ENCODE results near the gene GRSF1.
A peak's percentile ranks its signal among the peaks of the same experiment; 100 is the strongest.
"Not testable (repeated sequence)": the region's sequence is repeated elsewhere in the genome, so short reads cannot be mapped to it uniquely, and the experiment has no call there.

The GRSF1 gene, protein sequence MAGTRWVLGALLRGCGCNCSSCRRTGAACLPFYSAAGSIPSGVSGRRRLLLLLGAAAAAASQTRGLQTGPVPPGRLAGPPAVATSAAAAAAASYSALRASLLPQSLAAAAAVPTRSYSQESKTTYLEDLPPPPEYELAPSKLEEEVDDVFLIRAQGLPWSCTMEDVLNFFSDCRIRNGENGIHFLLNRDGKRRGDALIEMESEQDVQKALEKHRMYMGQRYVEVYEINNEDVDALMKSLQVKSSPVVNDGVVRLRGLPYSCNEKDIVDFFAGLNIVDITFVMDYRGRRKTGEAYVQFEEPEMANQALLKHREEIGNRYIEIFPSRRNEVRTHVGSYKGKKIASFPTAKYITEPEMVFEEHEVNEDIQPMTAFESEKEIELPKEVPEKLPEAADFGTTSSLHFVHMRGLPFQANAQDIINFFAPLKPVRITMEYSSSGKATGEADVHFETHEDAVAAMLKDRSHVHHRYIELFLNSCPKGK

DNA sequence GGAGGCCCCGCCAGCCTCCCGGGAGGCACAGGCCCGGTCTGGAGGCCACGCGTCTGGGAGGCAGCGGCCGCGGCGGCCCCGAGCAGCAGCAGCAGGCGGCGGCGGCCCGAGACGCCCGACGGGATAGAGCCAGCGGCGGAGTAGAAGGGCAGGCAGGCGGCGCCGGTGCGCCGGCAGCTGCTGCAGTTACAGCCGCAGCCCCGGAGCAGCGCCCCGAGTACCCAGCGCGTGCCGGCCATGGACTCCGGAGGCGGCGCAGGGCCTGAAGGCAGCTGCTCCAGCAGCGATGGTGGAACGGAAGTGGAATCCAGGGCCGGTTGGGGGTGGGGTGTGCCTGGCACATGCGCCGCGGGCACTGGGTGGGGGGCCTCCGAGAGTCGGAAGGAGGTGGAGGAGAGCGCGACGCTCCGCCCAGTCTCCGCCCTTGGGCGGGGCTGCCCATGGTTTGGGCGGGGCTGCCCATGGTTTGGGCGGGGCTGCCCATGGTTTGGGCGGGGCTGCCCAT, at the start of gene GRSF1:
GRSF1 (minus strand) TSS at position 302 of the 505 bp plus-strand sequence; CDS start at position 239, 63 bp downstream.
- DNase-seq, result peak; percentile 98

DNA sequence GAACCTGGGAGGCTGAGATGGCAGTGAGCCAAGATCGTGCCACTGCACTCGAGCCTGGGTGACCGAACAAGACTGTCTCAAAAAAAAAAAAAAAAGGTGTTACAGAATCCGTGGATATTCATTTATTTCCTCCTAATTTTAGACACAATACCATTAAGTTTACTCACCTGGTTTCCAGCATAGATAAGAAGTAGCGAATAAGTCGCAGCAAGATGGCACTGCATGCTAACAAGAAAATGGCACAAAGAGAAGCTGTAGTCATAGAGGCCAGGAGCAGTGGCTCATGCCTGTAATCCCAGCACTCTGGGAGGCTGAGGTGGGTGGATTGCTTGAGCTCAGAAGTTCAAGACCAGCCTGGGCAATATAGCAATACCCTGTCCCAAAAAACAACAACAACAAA, 45.5 kb upstream of the GRSF1 start:
- no peak for DNase-seq

DNA sequence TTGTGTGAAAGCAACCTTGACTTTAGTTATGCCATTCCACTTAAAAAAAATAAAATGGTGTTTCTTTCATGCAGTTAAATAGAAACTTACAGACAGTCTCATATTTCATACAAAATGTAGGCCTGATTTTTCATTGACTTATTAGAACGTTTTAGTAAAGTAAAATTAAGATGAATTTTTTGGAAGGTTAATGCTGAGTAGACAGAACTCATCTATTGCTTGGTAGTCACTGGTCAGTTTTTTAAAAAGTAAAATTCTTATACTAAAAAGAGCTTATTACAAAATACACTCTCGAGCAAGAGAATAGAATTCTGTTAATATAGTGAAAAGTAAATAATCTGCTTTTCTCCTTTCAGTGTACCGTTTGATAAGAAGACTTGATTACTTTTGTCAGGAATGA, 41.0 kb upstream of the GRSF1 start:
- no peak for DNase-seq

DNA sequence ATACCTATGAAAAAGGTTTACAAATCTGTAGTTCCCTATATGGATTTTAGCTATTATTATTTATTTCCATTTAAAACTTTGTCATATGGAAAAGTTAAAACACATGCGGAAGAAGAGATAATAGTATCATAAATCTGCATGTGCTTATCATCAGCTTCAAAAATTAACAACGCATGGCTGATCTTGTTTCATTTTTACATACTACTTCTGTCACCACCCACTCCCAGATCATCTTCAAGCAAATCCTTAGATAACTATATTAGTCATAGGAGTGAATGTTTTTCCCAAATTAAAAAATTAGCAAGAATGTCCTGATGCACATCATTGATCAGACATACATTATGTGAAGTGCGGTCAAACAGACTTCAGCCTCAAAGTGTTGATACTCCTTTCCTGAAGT, 37.9 kb upstream of the GRSF1 start:
- DNase-seq, result no peak

DNA sequence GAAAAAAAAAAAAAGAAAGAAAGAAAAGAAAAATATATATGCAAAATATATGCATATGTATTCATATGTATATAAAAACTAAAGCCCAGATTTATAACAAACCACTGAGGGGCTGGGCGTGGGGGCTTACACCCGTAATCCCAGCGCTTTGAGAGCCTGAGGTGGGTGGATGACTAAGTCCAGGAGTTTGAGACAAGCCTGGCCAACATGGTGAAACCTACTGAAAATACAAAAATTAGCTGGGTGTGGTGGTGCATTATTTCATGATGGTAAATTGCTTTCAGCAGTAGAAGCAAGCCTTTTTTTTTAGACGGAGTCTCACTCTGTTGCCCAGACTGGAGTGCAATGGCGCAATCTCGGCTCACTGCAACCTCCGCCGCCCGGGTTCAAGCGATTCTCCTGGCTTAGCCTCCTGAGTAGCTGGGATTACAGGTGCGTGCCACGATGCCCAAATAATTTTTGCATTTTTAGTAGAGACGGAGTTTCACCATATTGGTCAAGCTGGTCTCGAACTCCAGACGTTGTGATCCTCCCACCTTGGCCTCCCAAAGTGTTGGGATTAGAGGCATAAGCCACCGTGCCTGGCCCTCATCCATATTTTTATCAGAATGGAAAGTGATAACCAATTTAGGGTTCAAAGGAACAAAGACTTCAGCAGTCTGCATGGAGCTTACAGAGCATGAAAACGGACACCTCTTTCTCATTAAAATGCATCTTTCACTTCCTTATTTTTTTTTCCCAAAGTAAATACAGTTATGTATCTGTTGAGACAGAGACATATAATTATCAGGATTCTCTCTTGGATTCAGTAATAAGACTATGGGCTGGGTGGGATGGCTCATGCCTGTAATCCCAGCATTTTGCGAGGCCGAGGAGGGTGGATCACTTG, 34.8 kb upstream of the GRSF1 start:
- no peak for DNase-seq

DNA sequence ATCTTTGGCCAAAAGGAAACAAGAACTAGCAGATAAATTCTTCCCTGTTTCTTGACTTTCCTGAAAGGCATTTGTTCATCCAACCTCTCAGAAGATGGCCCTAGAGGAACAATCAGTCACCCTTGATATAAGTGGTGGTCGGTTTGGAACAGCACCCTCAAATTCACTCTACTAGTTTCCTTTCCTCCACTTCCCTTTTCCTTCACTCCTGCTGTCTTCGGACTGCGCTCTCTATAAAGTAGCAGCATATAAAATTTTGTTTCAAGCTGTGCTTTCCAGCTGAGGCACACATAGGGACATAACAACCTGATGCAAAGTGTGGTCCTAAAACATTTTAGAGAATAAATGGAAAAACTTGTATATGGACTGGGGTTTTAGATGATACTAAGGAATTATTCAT, 33.5 kb upstream of the GRSF1 start:
- no peak for DNase-seq

DNA sequence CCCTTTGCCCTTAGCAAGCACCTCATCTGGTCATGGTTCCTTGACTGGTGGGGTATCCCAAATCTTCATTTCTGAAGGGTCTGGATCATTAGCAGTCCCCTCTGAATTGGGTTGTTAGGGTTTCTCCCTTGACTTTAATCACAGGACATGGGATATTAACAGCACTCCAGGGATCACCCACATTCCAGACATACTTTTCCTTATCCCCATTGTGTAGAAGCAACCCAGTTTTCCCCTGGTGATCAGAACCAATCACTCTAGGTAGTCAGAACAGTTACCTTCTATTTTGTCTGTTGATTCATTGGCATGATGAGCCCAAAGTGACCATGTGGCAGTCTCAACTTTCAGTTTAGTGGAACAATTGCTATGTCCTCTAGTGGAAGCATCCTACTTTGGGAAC, 29.1 kb upstream of the GRSF1 start:
- DNase-seq, result no peak

DNA sequence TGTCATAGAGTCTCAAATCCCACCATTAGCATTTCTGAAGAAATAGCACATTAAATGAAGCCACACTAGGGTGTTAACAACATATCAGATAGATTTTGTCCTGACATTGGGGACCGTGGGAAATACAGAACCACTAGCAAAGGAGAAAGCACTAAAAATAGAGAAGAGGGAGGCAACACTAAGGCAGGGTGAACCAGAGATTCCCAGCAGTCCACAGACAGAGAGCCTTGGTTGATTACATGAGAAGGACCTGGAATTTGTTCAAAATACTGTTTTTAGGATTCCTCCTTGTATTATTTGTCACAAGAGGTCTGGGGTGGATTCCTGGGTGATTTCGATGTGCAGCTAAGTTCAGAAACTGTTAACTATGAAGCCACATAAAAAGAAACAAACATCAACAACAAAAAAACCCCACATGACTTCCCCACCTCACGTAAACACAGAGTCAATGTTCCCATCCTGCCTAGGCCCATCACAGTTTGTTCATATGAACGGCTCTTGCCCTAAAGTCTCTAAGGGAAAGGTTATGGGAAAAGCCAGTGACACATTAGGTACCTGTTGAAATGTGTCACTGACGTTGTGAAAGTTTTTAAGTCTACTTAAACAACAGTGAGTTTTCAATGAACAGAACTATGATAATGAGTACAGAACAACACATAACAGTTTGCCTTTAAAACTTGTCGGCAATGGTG, 23.6 kb upstream of the GRSF1 start:
- no peak for DNase-seq

DNA sequence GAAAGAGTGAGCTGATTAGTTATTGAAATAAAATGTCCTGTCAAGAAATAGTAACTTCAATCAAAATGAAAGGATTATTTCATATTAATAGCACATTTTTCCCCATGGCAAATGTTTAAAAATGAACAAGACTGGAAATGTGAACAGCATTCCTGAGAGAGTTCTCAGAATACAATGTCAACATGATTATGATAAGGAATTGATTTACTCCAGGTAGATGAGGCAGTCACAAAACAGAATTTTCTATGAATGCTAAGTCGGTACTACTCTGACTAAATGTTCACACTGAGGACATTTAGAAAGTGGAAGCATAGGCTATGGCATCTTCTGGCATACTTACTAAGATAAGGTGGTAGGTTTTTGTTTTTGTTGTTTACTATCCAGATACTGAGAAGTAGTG, 19.4 kb upstream of the GRSF1 start:
- no peak for DNase-seq

DNA sequence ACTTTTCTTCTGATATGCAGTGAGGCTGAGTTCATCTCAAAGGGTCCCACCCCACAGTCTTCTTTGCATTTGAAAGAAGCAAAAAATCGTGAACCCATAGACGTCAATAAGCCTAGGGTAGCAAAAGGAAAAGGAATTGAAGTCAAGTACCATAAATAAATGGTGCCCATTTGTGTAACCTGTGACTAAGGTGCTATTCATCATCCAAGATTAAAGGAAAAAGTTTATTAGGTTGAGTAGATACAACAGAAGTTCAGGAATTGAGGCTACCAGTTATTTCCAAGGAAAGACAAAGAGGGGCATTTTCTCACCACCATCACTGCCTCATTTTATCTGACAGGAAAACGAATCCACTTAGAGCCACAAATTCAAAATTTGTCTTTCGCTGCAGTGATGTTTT, 18.8 kb upstream of the GRSF1 start:
- DNase-seq, result no peak

DNA sequence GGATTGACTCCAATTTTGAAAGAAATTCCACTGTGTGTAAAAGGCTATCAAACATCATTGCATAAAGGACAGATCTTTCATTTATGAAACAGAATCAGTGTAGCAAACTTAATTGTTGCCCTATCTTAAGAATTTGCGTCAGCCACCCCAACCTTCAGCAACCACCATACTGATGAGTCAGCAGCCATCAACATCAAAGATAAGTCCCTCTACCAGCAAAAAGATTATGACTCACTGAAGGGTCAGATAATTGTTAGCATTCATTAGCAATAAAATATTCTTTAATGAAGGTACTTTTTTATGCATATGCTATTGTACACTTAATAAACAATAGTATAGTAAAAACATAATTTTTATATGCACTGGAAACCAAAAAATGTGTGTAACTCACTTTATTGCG, 15.8 kb upstream of the GRSF1 start:
- no peak for DNase-seq

DNA sequence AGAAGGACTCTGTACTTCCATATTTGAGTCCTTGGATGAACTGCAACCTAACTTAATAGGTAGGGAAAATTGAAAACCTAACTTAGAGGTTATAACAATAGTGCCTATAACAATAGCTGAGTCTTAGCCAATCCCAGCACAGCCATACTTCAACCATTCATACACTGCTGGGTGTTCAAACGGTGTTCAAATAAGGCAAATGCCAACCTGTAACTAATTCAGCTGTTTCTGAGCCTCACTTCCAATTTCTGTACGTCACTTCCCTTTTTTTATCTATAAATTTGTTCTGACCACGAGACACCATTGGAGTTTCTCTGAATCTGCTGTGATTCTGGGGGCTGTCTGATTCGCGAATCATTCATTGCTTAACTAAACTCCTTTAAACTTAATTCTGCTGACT, 9.6 kb upstream of the GRSF1 start:
- no peak for DNase-seq

DNA sequence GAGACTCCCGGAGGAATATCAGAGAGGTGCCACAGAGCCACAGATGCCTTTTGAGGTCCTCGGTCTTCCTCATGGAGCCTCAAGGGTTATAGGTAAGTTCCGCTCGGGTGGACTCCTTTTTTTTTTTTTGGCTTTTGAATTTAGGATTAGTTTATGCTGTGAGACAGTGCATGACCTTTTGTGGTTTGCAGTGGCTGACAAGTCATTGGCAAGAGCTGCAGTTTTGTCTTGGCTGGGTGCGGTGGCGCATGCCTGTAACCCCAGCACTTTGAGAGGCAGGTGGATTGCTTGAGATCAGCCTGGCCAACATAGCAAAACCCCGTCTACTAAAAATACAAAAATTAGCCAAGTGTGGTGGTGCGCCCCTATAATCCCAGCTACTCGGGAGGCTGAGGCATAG, 4.5 kb upstream of the GRSF1 start:
- DNase-seq, result no peak

DNA sequence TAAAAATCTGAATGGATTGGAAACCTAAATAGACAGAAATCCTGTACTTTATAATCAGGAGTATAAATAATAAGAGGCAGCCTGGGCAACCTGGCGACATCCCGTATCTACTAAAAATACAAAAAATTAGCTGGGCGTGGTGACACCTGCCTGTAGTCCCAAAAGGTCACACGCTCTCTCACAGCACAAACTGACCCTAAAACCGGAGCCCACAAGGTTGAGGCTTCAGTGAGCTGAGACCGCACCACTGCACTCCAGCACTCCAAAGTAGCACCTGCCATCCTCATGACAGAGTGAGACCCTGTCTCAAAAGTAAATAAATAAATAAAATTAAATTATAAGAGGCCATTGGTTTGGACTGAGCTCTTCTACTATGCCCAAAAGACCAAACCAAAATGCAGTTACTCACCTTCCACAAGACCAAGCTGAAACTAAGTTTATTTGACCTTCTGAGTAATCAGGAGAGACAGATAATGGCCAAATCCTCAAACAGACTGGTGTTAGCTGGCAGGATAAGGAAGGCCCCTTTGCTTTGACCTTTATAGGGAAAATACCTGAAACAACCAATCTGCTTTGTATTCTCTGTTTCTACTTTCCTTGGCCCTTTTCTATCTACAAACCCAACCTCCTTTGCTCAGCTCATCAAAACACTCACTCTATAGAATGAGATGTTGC, 3.2 kb upstream of the GRSF1 start:
- DNase-seq, result no peak

DNA sequence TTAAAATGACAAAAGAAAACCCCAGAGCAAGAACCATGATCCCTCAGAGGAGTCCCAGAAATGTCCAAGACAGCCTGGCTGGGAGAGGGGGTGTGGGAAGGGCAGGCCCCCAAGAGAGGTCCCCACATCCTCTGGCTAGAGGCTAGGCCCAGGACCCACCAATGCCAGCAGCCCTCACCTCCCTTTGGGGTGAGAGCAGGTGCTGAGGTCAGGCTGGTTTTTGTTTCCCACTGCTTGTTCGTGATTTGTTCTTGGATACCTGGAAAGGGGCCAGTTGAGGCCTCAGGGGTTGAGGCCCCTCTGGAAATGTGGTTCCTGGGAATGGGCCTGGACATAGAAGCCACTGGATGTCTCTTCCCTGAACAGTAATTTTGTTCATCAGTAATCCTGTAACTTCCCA, 2.3 kb upstream of the GRSF1 start:
- no peak for DNase-seq

DNA sequence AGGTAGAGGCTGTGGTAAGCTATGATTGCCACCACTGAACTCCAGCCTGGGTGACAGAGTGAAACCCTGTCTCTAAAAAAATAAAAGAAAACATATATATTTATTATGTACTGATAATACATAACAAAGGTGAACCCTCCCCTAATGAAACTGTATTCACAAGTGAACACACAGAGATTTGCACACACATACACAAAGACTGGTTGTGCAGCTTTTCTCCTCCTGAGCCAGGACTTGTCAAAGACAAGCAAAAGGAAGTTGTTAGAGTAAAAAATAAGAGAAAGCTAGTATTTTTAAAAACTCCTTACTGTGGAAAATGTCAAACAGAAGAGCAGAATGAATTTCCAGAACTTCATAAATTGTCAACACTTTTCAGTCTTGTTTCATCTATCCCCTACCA, 1.5 kb upstream of the GRSF1 start:
- DNase-seq, result no peak

DNA sequence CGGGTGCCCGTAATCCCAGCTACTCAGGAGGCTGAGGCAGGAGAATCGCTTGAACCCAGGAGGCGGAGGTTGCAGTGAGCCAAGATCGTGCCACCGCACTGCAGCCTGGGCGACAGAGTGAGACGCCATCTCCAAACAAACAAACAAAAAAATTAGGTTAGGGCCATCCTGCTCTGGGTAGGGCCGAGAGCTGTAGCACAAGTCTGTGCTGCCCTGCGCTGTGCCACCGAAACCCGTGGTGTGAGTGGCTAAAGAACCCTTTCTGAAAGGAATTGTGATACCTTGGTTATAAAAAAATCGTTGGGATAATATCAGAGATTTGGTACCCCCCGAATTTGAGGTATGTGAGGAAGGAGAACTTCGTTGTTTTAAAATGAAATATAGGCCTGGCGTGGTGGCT, 941 bp upstream of the GRSF1 start:
- DNase-seq, result not testable (repeated sequence)

DNA sequence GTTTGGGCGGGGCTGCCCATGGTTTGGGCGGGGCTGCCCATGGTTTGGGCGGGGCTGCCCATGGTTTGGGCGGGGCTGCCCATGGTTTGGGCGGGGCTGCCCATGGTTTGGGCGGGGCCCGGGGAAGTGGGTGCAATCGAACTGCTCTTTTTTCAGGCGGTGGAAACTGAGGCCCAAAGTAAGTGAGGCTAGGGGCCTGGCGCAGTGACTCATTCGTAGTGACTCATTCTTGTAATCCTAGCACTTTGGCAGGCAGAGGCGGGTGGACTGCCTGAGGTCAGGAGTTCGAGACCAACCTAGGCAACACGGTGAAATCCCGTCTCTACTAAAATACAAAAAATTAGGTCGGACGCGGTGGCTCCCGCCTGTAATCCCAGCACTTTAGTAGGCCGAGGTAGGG, 447 bp upstream of the GRSF1 start:
- DNase-seq, result peak; percentile 89

DNA sequence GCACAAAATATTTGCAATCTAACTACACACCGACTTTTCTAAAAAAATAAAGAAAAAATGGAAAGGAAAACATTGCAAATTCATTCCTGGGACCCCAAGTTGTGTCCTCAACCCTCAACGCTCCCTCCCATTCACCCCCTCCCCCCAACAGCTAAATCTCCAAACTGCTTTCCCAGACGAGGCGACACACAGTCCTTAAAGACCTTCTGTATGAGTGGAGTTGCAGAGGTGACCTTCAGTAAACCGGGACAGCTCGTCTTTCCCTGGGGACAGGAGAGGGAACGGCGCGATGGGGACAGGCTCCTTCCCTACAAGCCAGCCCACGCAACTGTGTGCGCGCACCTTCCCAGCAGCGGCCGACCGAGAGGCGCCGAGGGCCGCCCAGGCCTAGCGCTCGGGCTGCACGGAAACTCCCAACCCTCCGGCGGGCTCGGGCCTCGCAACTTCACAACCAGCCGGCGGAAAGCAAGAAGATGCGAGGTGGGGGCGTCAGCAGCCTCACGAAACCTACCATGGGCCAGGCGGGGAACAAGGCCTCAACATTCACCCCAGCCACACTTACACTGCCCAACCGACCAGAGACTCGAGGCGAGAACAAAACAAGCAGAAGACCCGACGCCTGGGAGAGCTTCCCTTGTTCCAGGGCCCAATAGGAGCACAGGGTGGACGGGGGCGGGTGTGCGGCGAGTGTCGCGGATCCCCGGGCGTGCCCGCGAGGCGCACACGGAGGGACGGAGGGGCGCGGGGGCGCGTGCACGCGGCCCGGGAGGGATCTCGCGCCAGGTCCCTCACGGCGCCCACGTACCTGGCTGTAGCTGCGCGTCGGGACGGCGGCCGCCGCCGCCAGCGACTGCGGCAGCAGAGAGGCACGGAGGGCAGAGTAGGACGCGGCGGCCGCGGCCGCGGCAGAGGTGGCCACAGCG, 763 bp downstream of the GRSF1 start:
- peak; percentile 89 for DNase-seq

DNA sequence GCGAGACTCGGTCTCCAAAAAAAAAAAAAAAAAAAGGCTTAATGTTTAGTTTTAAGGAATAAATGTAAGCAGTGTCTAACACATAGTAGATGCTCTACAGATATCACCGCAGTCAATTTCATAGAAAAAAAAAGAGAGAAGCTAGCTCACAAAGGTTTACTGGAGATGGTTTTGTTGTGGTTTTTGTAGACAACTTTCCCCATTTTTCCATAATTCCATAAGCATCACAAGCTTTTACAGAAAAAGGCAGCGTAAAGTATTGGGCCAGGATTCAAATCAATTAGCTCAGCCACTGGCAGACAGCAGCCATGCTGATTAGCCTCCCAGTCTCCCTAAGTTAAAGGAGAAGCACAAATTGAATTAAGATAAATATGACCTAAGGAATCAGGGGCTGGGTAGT, 1.5 kb downstream of the GRSF1 start:
- no peak for DNase-seq

DNA sequence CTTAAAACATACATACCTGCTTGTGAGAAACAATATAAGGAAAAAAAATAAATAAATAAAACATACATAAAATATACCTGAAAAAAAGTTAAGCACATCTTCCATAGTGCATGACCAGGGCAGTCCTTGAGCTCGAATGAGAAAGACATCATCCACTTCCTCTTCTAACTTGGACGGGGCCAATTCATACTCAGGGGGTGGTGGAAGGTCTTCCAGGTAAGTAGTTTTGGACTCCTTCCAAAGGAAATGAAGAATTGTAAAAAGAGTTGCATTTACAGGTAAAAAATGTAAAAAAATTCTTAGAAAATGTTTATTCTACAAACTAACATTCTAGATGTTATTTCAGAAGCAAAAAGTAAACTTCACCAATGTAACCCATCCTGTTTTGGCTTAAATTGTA, 3.6 kb downstream of the GRSF1 start:
- DNase-seq, result no peak

DNA sequence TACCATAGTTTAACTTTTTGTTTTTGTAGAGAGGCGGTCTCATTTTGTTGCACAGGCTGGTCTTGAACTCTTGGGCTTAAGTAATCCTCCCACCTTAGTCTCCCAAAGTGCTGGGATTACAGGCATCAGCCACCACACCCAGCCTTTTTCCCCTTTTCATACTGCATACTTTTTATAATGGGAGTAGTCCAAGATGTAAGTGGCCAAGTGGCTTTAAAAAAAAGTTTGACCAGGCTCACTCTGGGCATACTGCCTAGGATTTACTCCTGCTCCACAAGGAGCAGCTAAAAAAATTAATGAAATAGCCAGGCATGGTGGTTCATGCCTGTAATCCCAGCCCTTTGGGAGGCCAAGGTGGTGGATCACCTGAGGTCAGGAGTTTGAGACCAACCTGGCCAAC, 6.0 kb downstream of the GRSF1 start:
- no peak for DNase-seq
